Immature natural killer cell (primary cell): ENCODE measurements around the gene GPATCH2L. TPM values are rescaled to one million over a fixed set of nuclear protein-coding genes. Genes with fewer than 3 reads are reported as not detected.

Experiments
- DNase-seq, 3 donors: peaks; one replicate each; pipeline ENCODE4 v3.0.0; 2022; ENCODE audit warnings: mixed read lengths in 1 of 3
- H3K27ac Mint-ChIP-seq, 6 donors: one replicate each; pipeline ENCODE4 v1.8.0; 2020; ENCODE audit warnings: mixed read lengths in 6 of 6, mild to moderate bottlenecking in 5 of 6, inconsistent platforms in 4 of 6, moderate library complexity in 3 of 6
- H3K27me3 Mint-ChIP-seq, 3 donors: one replicate each; pipeline ENCODE4 v1.8.0; 2020 to 2021; ENCODE audit warnings: low read depth in 3 of 3, mild to moderate bottlenecking in 3 of 3, mixed read lengths in 3 of 3, moderate library complexity in 3 of 3, inconsistent platforms in 1 of 3
- H3K36me3 Mint-ChIP-seq, 3 donors: one replicate each; pipeline ENCODE4 v1.8.0; 2020; ENCODE audit warnings: mixed read lengths in 3 of 3, inconsistent platforms in 2 of 3, mild to moderate bottlenecking in 2 of 3
- H3K4me1 Mint-ChIP-seq, 2 donors: one replicate each; pipeline ENCODE4 v1.8.0; 2020; ENCODE audit warnings: inconsistent platforms in 2 of 2, mild to moderate bottlenecking in 2 of 2, mixed read lengths in 2 of 2, moderate library complexity in 1 of 2
- H3K4me3 Mint-ChIP-seq, 5 donors: one replicate each; pipeline ENCODE4 v1.8.0; 2020; ENCODE audit warnings: mild to moderate bottlenecking in 5 of 5, mixed read lengths in 5 of 5, inconsistent platforms in 3 of 5, moderate library complexity in 3 of 5
- H3K9me3 Mint-ChIP-seq, 6 donors: one replicate each; pipeline ENCODE4 v1.8.0; 2020; ENCODE audit warnings: mild to moderate bottlenecking in 6 of 6, mixed read lengths in 6 of 6, inconsistent platforms in 4 of 6, moderate library complexity in 3 of 6
- polyA plus RNA-seq, 3 donors: library from polyadenylated mRNA; unstranded; fragments of 300-500 nt; fragmentation: Illumina TruSeq; gene quantifications; one replicate each; pipeline ENCODE4 v1.2.3, GENCODE V29; 2021

The GPATCH2L gene
- polyA plus RNA-seq, 3 donors from 2014 or later = 9.4 to 15.7 (median 14.7) TPM

- H3K27ac Mint-ChIP-seq = peak overlapping the region; percentile 92 to 99 (median 95)
- H3K36me3 Mint-ChIP-seq = peaks cover 5 to 14% (median 10%) of the 10 kb centered on the region in 3 donors
- H3K4me3 Mint-ChIP-seq = peak overlapping the region; percentile 88 to 97 (median 93)
- H3K9me3 Mint-ChIP-seq = no peaks in the 10 kb centered on the region
- peaks cover 12 to 15% (median 13%) of the 10 kb centered on the region in 3 donors for H3K27me3 Mint-ChIP-seq
- DNase-seq = peak; percentile 65 to 76 (median 74)
- H3K4me1 Mint-ChIP-seq = peaks cover 58 to 61% of the 10 kb centered on the region in 2 donors
Measured at GRCh38 chr14:76152333-76152681, 585 bp downstream of the GPATCH2L start.

- Mint-ChIP-seq H3K27ac (peak overlapping the region in 4 of 6 donors; percentile 20 to 95 (median 80)), H3K9me3 (no peaks in the 10 kb centered on the region), H3K27me3 (peaks cover 12 to 15% (median 13%) of the 10 kb centered on the region in 3 donors), H3K4me3 (peak overlapping the region; percentile 37 to 56 (median 45)), H3K36me3 (peaks cover 10 to 29% (median 17%) of the 10 kb centered on the region in 3 donors), H3K4me1 (peaks cover 69 to 78% of the 10 kb centered on the region in 2 donors)
- no peak for DNase-seq
Measured at GRCh38 chr14:76153919-76154318, 2.2 kb downstream of the GPATCH2L start.

DNA sequence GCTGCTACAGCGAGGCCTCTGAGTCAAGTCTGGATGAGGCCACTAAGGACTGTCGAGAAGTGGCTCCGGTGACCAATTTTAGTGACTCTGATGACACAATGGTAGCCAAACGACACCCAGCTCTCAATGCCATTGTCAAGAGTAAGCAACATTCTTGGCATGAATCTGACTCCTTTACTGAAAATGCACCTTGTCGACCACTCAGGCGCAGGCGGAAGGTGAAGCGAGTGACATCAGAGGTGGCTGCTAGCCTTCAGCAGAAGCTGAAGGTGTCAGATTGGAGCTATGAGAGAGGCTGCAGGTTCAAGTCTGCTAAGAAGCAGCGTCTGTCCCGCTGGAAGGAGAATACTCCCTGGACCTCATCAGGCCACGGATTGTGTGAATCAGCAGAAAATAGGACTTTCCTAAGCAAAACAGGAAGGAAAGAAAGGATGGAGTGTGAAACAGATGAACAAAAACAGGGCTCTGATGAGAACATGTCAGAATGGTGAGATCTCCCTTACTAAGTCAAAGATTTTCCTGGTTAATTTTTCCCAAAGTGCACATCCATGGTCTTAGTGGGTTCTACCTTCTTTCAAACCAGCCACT is 2.9 kb downstream of the GPATCH2L start:
- Mint-ChIP-seq H3K27ac (peak overlapping the region in 2 of 6 donors; percentile 55 to 95), H3K9me3 (no peaks in the 10 kb centered on the region), H3K4me3 (peak overlapping the region; percentile 1 to 46 (median 28)), H3K27me3 (peaks cover 12 to 15% (median 13%) of the 10 kb centered on the region in 3 donors), H3K4me1 (peaks cover 71 to 85% of the 10 kb centered on the region in 2 donors), H3K36me3 (peaks cover 17 to 36% (median 24%) of the 10 kb centered on the region in 3 donors)
- no peak for DNase-seq

- Mint-ChIP-seq H3K27ac (no peak overlapping the region), H3K9me3 (no peaks in the 10 kb centered on the region), H3K27me3 (peaks cover 0 to 2% (median 0%) of the 10 kb centered on the region in 3 donors), H3K36me3 (peaks cover 21 to 36% (median 30%) of the 10 kb centered on the region in 3 donors), H3K4me3 (no peak overlapping the region), H3K4me1 (peaks cover 24 to 59% of the 10 kb centered on the region in 2 donors)
- no peak for DNase-seq
Measured at GRCh38 chr14:76163668-76164363, 12.1 kb downstream of the GPATCH2L start.

DNA sequence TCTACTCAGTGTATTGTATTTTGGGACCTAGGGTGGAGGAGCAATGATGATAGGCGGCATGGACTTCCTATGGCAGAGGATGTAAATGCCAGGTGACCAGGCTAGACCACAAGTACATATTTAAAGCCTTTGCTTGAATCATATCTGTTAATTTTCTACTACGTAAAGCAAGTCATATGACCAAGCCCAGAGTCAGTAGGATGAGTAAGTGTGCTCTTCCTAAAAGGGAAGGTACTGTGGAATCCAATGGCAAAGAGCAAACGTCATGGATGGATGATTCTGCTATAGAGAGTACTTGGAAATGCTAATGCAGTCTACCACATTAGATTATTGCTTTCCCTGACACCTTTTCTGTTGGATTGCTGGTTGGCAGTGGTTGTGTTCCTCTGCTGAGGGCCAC is 16.8 kb downstream of the GPATCH2L start:
- Mint-ChIP-seq H3K27ac (no peak overlapping the region), H3K9me3 (no peaks in the 10 kb centered on the region), H3K36me3 (peaks cover 12 to 32% (median 29%) of the 10 kb centered on the region in 3 donors), H3K4me3 (no peak overlapping the region), H3K27me3 (no peaks in the 10 kb centered on the region), H3K4me1 (peaks cover 19 to 48% of the 10 kb centered on the region in 2 donors)
- no peak for DNase-seq

DNA sequence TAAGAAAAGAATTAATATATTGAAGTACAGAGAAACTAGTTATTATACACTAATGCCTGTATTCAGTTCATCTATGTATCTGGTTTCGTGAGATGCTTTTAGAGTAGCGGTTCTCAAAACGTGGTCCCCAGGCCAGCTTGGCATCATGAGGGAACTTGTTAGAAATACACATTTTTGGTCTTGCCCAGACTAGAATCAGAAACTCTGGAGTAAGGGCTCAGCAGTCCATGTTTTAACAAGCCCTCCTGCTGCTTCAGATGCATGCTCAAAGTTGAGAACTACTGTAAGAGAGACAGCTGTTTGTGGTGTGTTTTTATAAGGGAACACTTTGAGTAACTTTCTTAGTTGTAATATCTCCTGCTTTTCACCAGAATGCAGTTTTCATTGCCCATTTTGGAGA is 18.1 kb downstream of the GPATCH2L start:
- peaks cover 13 to 44% of the 10 kb centered on the region in 2 donors for H3K4me1 Mint-ChIP-seq
- no peak overlapping the region for H3K4me3 Mint-ChIP-seq
- H3K36me3 Mint-ChIP-seq = peaks cover 12 to 33% (median 30%) of the 10 kb centered on the region in 3 donors
- no peaks in the 10 kb centered on the region for H3K9me3 Mint-ChIP-seq
- no peaks in the 10 kb centered on the region for H3K27me3 Mint-ChIP-seq
- DNase-seq = no peak
- no peak overlapping the region for H3K27ac Mint-ChIP-seq

- H3K36me3 Mint-ChIP-seq = peaks cover 23 to 40% (median 30%) of the 10 kb centered on the region in 3 donors
Measured at GRCh38 chr14:76174982-76175381, 23.3 kb downstream of the GPATCH2L start.

DNA sequence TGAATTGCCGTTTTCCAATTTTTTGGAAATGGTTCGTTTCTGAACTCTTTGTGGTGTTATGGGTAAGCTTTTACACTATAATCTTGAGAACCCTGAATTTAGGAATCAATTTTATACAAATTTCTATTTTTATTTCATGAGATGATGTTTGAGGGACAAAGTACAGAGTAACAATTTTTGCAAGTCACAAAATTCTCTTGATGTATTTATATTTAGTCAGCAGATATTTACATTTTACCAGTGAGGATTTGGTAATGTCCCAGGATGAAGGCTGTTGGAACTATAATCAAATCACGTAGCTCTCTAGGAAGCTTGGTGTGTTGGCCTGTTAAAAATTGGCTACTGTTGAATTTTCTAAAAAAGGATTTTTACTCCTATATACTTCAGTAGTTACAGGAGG is 24.2 kb downstream of the GPATCH2L start:
- Mint-ChIP-seq H3K4me3 (no peak overlapping the region), H3K27ac (peak overlapping the region in 1 of 6 donors; percentile 24), H3K4me1 (peaks cover 0 to 12% of the 10 kb centered on the region in 2 donors), H3K27me3 (no peaks in the 10 kb centered on the region), H3K36me3 (peaks cover 23 to 41% (median 36%) of the 10 kb centered on the region in 3 donors), H3K9me3 (no peaks in the 10 kb centered on the region)
- DNase-seq = no peak

More at GRCh38 chr14:76174982-76175381, 23.3 kb downstream of the GPATCH2L start:
- no peaks in the 10 kb centered on the region for H3K9me3 Mint-ChIP-seq
- no peak for DNase-seq
- peaks cover 0 to 22% of the 10 kb centered on the region in 2 donors for H3K4me1 Mint-ChIP-seq
- no peak overlapping the region for H3K27ac Mint-ChIP-seq
- no peak overlapping the region for H3K4me3 Mint-ChIP-seq
- no peaks in the 10 kb centered on the region for H3K27me3 Mint-ChIP-seq

DNA sequence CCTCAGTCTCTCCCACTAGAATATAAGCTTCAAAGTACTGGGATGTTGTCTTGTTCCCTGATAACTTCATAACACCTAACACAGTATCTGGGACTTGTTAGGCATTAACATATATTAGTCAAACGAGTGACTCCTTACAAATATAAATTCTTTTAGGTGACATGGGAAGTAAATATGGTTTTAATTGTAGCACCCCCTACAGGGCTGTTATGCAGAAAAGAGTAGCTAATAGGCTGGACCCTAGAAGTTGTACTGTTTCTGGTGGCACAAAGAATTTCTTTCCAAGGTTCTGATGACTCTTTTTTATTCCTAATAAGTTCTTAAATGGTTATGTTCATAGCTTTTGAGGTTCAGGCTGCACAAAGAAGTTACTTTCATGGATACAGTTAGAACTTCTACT is 29.8 kb downstream of the GPATCH2L start:
- Mint-ChIP-seq H3K27ac (no peak overlapping the region), H3K36me3 (peaks cover 28 to 48% (median 35%) of the 10 kb centered on the region in 3 donors), H3K9me3 (no peaks in the 10 kb centered on the region), H3K4me1 (peaks cover 2 to 7% of the 10 kb centered on the region in 2 donors), H3K4me3 (no peak overlapping the region), H3K27me3 (no peaks in the 10 kb centered on the region)
- DNase-seq = peak in 1 of 3 donors; percentile 0

GRCh38 chr14:76186308-76187027 is 34.7 kb downstream of the GPATCH2L start:
- Mint-ChIP-seq H3K27me3 (peaks cover 0 to 1% (median 0%) of the 10 kb centered on the region in 3 donors), H3K36me3 (peaks cover 11 to 34% (median 15%) of the 10 kb centered on the region in 3 donors), H3K4me1 (peaks cover 8 to 19% of the 10 kb centered on the region in 2 donors), H3K27ac (peak overlapping the region in 1 of 6 donors; percentile 2), H3K9me3 (no peaks in the 10 kb centered on the region), H3K4me3 (no peak overlapping the region)
- no peak for DNase-seq

- H3K36me3 Mint-ChIP-seq = peaks cover 8 to 41% (median 26%) of the 10 kb centered on the region in 3 donors
Measured at GRCh38 chr14:76191297-76191696, 39.6 kb downstream of the GPATCH2L start.

DNA sequence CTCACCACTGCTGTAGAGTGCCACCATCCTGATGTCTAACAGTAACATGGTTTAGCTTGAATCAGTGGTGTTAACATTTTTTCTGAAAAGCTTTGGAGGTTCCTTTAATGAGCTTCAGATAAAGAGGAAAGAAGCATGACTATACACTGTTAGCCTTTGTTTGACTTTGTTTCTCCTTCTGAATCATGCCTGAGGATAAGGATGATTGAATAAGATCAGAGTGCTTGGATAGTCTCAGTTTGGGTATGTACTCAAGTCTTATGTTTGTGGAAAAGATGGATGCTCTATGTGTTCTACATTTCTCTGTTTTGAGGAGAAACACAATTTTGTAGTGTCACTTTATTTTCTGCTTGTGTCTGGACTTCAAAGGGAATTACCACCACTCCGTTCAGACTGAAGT is 42.0 kb downstream of the GPATCH2L start:
- no peaks in the 10 kb centered on the region for H3K9me3 Mint-ChIP-seq
- peaks cover 0 to 1% (median 0%) of the 10 kb centered on the region in 3 donors for H3K27me3 Mint-ChIP-seq
- no peak for DNase-seq
- no peak overlapping the region for H3K4me3 Mint-ChIP-seq
- peaks cover 28 to 56% (median 48%) of the 10 kb centered on the region in 3 donors for H3K36me3 Mint-ChIP-seq
- H3K27ac Mint-ChIP-seq = no peak overlapping the region
- peaks cover 4 to 15% of the 10 kb centered on the region in 2 donors for H3K4me1 Mint-ChIP-seq

More at GRCh38 chr14:76191297-76191696, 39.6 kb downstream of the GPATCH2L start:
- H3K4me1 Mint-ChIP-seq = peaks cover 6 to 22% of the 10 kb centered on the region in 2 donors
- peak overlapping the region in 1 of 6 donors; percentile 10 for H3K27ac Mint-ChIP-seq
- H3K27me3 Mint-ChIP-seq = peaks cover 0 to 1% (median 0%) of the 10 kb centered on the region in 3 donors
- H3K4me3 Mint-ChIP-seq = no peak overlapping the region
- H3K9me3 Mint-ChIP-seq = no peaks in the 10 kb centered on the region
- DNase-seq = no peak

DNA sequence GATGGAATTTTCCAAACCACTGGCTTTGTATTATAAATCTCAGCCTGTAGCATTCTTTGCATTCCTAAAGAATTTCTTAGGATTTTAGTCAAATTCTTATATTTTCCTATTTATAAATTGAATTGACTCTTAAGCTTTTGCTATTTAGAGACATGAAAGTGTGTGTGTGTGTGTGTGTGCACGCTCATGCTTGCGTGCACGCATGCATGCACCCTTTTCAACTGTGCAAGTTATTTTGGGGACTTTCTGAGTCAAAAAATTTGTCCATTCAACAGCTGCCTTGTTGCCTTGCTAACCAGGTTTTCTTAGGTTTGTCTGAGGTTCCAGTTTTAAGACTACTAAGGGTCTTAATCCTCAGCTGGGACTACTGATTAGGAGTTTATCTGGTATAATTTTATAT is 42.6 kb downstream of the GPATCH2L start:
- H3K27me3 Mint-ChIP-seq = no peaks in the 10 kb centered on the region
- H3K9me3 Mint-ChIP-seq = no peaks in the 10 kb centered on the region
- H3K4me1 Mint-ChIP-seq = peaks cover 2 to 10% of the 10 kb centered on the region in 2 donors
- DNase-seq = no peak
- peaks cover 28 to 49% (median 48%) of the 10 kb centered on the region in 3 donors for H3K36me3 Mint-ChIP-seq
- no peak overlapping the region for H3K27ac Mint-ChIP-seq
- no peak overlapping the region for H3K4me3 Mint-ChIP-seq
